ENCODE results near the gene CDC42BPB.

CDC42BPB gene

GRCh38 chr14:102903248-102903888, 154.0 kb downstream of the CDC42BPB start:
- TF ChIP-seq CTCF (IDR thresholded peaks at IDR 0.05; ENCODE audit: low read depth, low read length, missing control alignments), result no peak
- DNase-seq (ENCODE audit: extremely low read depth, low read depth), result no peak
- no peak overlapping the region for H3K4me3 ChIP-seq (replicated peaks; ENCODE audit: low read depth, low read length)

- TF ChIP-seq CTCF (IDR thresholded peaks at IDR 0.05; ENCODE audit: low read depth, low read length, missing control alignments), result no peak
- H3K4me3 ChIP-seq (replicated peaks; ENCODE audit: low read depth, low read length), result no peak overlapping the region
- no peak for DNase-seq (ENCODE audit: extremely low read depth, low read depth)
Measured at GRCh38 chr14:102902523-102903247, 154.7 kb downstream of the CDC42BPB start.

- no peak overlapping the region for H3K4me3 ChIP-seq (replicated peaks; ENCODE audit: low read depth, low read length)
- DNase-seq (ENCODE audit: extremely low read depth, low read depth), result no peak
- TF ChIP-seq CTCF (IDR thresholded peaks at IDR 0.05; ENCODE audit: low read depth, low read length, missing control alignments), result no peak
Measured at GRCh38 chr14:102902086-102902485, 155.3 kb downstream of the CDC42BPB start.

- no peak for TF ChIP-seq CTCF (IDR thresholded peaks at IDR 0.05; ENCODE audit: low read depth, low read length, missing control alignments)
- DNase-seq (ENCODE audit: extremely low read depth, low read depth), result no peak
- H3K4me3 ChIP-seq (replicated peaks; ENCODE audit: low read depth, low read length), result no peak overlapping the region
Measured at GRCh38 chr14:102901633-102902032, 155.7 kb downstream of the CDC42BPB start.

- no peak overlapping the region for H3K4me3 ChIP-seq (replicated peaks; ENCODE audit: low read depth, low read length)
- no peak for DNase-seq (ENCODE audit: extremely low read depth, low read depth)
- TF ChIP-seq CTCF (IDR thresholded peaks at IDR 0.05; ENCODE audit: low read depth, low read length, missing control alignments), result no peak
Measured at GRCh38 chr14:102900631-102901571, 156.4 kb downstream of the CDC42BPB start.

GRCh38 chr14:102899516-102899900, 157.8 kb downstream of the CDC42BPB start:
- no peak overlapping the region for H3K4me3 ChIP-seq (replicated peaks; ENCODE audit: low read depth, low read length)
- no peak for DNase-seq (ENCODE audit: extremely low read depth, low read depth)
- TF ChIP-seq CTCF (IDR thresholded peaks at IDR 0.05; ENCODE audit: low read depth, low read length, missing control alignments), result no peak
